ENCODE data around the gene FABP6.

GRCh38 chr5:160240350-160240749, 11.0 kb downstream of the FABP6 start:
- no peak for TF ChIP-seq CTCF (IDR thresholded peaks at IDR 0.05)
- TF ChIP-seq POLR2AphosphoS5 (IDR thresholded peaks at IDR 0.05): no peak
